Hematopoietic multipotent progenitor cell treated with erythropoietin and hydrocortisone succinate and interleukin-3 and kit ligand, for 8 days (in vitro differentiated cells): ENCODE measurements around the gene RPL3.
A peak's percentile ranks its signal among the peaks of the same experiment; 100 is the strongest.

Experiments
- DNase-seq: peaks from one replicate; pipeline ENCODE4 v3.0.0-alpha.2; 2015

RPL3 gene

DNA sequence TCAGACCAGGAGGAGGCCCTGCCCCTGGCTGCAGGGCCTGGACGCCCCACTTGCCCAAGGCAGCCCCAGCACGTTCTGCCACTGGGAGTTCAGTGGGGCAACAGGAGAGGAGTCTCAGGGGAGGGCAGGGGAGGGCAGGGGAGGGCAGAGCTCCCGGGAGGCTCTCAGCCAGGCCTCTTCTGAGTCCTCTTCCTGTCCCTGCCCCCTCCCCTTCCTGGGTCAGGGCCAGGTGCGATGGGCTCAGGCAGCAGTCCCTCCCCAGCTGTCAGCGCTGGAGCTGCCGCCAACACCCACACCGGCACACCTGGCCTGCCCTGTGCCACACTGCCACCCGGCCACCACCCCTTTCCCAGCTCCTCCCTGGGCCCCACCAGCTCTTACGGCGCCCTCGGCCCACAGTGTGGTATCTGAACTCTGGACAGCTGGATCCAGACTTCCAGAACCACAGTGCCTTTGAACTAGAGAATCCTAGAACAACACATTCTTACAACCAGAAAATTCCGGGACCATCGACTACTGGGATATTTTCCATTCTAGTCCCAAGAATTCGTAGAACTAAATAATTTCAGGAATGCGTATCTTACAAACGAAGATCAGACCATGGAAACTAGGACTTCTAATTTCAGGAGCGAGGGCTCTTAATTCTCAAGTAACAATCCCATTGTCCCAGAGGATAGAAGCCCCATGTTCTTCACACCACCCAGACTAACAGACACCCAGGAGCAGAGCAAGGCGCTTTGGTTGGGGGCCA, 21.8 kb downstream of the RPL3 start:
- no peak for DNase-seq

DNA sequence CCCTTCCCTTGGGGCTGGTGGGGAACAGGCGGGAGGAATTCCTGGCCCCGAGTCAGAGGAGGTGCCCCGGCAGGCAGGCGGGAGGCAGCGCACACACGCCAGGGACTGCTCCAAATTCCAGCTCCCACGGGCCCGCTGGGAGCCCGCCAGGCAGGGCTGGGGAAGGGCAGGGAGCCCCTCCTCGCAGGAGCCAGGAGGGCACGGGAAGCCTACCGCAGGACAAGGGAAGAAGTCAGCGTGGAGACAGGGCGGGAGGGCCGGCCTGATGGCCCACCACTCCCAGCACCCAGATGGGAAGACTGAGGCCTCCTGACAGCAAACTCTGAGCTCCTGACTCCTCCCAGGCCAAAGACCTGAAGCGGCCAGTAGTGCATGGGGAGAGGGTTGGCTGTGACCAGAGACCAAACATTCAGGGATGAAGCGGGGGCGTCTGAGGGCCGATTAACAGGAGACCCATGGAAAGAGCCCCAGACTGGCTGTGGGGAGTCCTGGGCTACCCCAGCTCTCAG, 22.4 kb downstream of the RPL3 start:
- no peak for DNase-seq

DNA sequence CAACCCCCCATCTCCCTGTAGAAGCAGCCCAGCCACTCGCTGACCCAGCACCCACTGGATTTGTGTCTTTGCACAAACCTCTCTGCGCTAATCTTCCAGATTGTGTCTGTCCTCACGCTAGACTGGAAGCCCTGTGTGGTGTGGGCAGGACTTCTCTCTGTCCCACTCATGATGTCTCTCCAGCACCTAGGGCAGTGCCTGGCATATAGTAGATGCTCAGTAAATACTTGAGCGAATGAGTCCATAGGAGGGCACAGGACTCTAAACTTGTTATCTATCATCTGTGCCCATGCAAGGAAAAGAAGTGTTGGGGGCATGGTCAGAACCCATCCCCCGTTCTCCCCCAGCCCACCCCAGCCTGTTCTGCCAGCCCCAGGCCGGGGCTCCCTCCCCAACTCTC, 22.9 kb downstream of the RPL3 start:
- DNase-seq = no peak

DNA sequence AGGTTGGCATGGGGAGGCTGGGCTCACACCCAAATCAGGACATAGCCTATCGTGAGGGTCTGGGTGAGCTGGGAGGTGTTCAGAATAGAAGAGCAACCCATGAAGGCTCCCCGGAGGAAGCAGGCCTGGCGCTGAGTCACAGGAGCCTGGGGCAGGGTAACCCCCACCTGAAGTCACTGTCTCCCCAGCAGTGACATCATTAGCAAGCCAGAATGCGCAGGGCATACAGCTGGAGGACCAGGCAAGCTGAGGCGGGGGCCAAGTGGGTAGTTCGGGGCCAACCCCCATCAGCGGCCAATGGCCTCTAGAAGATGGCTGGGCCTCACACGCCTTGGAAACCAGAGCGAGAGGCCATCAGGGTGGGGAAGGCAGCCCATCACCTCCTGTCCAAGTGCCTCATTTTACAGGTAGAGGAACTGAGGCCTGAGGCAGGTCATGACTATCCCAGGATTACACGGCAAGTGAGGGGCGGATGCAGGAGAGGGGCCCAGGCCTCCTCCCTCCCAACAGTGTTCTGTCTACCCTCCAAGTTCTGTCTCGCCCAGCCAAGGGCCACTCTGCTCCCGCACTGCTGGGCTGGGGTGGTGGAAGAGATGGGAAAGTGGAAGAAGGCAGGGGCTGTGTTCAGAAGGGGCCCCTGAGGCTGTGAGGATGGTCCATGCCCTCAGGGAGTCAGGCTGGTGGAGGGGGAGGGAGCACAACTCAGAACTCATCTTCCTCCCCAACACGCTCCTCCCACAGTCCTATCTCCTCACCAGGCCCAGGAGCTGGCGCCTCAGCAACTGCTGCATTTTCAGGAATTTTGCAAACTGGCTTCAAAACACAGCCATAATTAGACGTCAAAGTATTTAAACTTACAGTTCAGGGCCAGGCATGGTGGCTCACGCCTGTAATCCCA, 24.6 kb downstream of the RPL3 start:
- DNase-seq = no peak

DNA sequence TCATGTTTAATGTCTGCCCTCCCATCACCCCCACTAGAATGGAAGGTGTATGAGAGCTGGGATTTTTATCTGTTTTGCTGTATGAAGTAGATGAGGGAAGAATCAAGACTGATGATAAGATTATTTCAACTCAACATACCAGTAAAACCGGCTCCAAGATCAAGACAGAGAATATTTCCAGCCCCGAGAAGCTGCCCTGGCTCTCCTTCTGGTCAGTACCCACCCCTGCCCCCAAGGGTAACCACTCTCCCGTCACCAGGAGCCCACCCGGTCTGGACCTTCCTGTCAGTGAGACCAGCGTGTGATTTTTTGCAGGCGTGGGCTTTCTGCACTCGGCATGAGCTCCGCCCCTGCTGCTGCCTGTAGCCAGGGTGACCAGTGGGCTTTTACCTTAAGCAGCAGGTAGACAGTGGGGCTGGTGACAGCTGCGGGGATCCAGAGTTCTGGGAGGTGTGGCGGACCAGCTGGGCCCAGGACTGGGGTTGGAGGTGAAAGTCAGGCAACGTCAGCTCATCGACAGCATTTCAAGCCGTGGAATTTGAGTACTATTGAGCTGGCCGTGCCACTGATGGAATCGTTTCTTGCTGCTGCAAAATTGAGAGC, 25.6 kb downstream of the RPL3 start:
- no peak for DNase-seq

DNA sequence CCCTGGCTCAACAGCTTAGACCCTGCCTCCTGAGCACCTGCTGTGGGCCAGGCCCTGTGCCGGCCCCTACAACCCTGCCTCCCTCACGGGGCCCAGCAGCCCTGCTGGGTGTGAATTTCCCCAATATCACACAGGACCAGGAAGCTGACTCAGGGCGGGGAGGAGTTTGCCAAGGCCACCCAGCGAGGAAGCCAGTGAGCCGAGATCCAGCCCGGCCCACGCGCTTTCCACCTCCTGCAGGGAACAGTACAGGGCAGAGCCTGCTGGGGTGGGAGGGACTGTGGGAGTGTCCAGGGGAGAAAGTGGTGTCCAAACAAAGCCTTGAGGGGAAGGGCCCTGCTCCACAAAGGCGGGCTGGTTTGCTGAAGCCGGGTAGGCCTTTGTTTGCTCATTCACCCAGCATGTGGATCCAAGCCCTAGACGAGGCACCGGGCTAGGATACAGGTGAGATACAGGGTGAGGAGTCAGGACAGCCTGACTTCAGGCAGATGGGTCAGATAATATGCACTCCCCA, 26.8 kb downstream of the RPL3 start:
- peak; percentile 56 for DNase-seq

DNA sequence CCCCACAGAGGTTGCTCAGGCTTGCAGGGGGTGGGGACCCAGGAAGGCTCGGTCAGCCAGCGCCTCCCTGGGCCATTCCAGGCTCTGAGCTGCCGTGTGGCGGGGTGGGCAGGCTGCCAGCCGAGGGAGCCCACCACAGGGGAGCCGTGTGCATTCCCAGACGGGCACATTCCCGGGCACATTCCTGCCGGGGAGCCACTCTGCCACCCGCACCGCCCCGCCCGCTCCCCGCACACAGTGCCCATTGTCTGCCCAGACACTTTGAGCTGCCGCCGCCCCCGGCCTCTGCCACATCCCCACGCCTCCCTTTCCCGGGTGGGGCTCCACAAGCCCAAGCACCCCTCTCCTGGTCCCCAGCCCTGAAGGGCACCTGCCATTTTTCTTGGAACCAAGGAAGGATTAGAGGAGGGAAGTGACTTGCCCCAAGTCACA, 27.4 kb downstream of the RPL3 start:
- no peak for DNase-seq

DNA sequence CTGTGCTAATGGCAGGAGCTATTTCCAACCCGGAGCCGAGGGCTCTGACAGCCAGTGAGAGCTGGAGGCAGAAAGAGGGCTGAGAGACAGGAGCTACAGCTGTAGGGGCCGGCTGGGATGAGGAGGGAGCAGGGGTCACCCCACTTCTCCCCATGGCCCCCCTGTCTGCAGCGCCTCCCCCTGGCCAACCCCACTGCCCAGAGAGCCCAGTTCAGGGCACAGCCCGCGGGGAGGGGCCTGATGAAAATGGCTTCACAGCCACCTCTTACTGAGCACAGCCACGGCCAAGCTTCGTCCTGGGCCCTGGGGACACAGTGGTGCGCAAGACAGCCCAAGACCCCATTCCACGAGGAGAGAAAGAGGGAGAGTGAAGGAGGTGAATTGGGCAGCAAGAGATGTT, 27.9 kb downstream of the RPL3 start:
- no peak for DNase-seq

DNA sequence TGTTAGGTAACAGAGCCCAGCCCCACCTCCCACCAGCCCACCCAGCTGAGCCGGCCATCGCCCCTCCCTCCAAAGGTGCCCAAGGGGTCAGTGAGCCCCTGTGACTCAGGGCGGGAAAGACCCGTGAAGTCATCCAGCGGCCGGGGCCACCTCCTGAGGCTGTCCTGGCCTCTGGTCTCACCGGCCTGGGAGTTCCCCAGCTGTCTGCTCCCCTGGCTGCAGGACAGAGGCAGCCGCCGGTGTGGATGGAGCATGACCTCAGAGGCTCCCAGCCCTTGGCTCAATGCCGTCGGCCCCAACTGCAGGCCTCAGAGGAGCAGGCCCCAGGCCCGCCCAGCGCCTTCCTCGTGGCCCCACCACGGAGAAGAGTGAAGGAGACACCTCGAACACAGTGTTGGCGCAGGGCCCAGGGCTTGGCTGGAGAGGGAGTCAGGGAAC, 28.7 kb downstream of the RPL3 start:
- DNase-seq = no peak

DNA sequence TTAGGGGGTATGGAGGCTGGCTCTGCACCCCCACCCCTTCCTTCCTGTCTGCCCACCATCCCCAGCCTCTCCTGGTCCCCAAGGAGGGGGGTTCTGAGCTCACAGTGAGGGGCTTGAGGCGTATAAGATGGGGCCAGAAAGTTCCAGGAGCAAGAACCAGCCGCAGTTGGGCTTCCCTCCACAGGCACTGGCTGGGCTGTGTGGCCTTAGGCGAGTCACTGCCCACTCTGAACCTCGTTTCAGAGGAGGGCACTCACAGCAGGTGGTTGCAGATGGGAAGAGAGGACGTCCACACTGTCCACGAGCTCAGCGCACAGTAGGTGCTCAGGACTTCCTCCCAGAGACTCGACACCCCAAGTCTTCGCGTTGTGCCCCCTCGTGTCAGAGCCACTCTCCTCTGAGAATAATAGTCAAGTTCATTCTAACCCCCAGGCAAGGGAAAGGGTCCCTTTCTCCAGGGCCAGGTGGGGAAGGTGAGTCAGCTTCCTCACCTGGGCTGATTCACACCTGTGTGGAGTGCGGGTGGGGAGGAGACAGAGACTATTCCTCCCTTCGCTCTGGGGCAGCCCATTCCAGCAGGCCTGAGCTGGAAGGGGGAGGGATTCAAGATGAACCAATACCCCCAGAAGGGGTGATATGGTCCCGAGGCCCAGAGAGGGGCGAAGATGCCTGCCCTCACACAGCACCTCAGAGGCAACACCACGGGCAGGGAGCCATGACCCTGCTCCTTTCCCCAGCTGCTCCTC, 29.3 kb downstream of the RPL3 start:
- no peak for DNase-seq

DNA sequence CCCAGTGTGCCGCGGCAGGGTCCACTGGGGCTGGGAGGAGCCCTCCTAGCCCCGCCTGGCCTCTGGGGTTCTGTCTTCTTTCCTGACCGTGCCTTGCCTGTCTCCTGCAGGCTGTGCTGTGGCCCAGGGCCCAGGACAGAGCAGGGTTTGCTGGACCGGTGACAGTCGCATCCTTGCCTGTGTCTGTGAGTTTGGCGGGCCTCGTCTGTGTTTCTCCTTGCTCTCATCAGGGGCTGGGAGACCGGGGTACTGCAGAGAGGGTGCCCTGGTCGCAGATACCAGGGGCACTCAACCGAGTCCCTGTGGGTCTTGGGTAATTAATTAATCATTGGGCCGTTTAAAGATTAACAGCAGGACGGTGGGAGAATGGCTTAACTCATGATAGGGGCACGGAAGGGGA, 29.9 kb downstream of the RPL3 start:
- DNase-seq = no peak

DNA sequence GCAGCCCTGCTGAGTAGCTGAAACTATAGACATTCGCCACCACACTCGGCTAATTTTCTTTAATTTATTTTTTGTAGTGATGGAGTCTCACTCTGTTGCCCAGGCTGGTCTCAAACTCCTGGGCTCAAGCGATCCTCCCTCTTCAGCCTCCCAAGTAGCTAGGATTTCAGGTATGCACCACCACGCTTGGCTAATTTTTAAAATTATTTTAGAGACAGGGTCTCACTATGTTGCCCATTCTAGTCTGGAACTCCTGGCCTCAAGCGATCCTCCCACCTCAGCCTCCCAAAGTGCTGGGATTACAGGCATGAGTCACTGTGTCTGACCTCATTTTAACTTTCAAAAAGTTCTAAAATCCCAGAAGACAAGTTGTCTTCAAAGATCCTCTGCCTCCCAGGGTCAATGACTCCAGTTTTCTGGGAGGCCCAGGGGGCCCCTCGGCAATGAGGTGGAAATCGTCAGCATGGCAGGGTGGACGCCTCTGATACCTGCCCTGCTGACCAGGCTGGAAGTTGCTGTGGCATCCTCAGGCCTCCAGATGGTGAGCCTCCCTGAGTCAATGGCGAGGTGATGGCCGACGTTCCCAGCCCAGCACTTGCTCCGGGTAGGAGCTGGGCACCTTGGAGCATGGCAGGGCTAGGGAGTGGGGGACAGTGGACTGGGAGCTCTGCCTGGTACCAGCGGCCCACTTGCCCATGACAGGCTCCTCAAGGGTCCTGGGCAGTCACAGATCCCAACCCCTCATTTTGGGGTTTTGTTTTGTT, 31.1 kb downstream of the RPL3 start:
- no peak for DNase-seq

DNA sequence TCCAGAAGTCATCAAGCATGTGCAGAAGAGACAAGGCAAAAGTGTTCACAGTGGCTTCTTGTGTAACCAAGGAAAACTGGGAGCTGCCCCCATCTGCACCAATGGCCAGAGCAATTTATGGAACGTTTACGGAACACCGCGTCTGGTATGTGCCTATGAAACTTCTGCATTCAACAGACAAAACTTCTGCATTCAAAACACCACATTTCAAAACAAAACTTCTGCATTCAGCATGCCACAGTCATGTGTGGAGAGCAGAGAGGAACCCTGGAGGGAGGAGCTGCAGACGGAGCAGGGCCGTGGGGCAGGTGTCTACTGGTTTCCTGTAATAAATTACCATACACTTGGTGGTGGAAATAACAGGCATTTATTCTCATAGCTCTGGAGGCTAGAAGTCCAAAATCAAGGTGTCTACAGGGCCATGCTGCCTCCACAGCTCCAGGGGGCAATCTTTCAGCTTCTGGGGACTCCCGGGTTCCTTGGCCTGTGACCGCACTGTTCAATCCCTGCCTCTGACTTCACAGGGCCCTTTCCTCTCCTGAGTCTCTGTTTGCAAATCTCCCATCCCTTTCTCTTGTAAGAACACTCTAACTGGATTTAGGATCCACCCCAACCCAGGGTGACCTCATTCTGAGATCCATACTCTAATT, 32.2 kb downstream of the RPL3 start:
- DNase-seq = no peak

DNA sequence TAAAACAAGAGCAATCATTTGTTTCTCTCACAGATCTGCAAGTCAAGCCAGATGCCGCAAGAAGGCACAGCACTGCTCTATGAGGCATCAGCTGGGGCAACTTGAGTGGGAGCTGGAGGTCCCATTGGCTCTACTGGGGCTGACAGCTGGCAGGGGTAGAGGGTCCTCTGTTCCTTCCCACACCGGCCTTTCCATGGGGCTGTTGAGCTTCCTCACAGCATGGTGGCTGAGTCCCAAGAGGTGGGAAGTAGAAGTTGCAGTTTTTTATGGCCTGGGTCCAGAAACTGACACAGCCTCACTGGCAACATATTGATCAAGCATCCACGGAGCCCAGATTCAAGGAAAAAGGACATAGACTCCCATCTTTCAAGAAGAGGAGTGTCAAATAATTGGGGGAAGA, 34.4 kb downstream of the RPL3 start:
- no peak for DNase-seq

DNA sequence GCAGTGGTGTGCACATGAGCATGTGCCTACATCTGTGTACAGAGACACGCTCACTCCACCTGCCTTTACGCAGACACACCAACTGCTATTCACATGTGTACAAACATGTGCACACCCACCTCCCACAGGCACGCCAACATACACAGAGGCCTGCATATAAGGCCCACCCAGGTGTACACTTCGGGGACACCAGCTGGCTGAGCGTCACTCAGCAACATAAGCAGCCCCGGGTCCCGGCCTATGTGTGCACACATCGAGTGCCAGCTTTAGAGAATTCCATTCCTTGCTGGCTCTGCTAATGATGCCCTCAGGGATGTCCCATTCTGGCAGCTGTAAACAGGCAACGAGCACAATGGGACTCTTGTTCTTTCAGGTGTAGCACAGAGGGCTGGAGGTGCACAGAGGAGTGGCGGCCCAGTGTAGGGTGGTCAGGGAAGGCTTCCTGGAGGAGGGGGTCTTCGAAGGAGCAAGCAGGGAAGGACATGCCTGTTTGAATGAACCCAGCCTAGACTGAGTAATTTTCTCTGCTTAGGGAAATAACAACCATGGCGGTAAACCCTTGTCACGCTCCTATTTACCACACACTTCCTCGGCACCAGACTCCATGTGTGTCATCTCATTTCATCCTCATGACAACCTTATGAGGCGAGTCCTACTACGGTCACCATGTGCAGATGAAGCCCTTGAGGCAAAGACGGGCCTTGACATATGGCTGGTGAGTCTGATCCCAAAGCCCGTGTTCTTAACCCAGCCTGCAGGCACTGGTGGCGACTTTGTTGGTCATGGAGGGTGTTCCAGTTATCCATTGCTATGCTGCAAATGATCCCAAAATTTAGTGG, 35.1 kb downstream of the RPL3 start:
- no peak for DNase-seq

DNA sequence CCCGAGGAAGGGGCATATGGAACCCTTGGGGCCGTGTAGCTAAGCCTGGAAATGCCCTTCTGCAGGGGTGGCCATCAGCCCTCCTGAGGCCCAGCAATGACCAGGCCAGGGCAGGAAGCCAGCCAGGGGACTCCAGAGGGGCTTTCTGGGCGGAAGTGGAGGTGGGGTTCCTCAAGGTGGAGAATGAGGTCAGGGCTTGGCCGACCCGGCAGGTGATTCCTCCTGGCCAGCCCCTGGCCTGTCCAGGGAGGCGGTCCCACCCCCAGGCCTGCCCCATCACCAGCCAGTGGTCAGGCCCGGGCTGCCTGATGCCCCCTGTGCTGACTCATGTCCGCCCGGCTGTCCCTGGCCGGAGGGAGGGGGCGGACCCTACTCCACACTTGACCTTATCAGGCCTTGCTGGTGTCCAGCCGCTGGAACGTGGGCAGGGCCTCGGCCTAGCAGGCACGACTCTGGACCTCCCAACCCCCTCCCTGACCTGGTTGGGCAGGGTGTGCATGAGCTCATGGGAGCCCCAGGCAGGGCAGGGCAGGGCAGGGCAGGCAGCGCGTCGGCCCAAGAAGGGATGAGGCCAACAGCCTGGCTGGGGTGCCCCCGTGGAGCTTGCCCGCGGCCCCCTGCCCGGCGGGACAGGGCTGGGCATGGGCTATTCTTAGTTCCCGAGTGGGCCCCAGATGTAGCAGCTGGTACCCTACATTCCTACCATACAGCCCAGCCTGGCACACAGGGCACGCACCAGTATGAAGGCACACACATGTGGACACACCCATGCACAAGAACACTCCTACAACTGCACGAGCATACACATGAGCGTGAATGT, 35.9 kb downstream of the RPL3 start:
- DNase-seq = no peak

DNA sequence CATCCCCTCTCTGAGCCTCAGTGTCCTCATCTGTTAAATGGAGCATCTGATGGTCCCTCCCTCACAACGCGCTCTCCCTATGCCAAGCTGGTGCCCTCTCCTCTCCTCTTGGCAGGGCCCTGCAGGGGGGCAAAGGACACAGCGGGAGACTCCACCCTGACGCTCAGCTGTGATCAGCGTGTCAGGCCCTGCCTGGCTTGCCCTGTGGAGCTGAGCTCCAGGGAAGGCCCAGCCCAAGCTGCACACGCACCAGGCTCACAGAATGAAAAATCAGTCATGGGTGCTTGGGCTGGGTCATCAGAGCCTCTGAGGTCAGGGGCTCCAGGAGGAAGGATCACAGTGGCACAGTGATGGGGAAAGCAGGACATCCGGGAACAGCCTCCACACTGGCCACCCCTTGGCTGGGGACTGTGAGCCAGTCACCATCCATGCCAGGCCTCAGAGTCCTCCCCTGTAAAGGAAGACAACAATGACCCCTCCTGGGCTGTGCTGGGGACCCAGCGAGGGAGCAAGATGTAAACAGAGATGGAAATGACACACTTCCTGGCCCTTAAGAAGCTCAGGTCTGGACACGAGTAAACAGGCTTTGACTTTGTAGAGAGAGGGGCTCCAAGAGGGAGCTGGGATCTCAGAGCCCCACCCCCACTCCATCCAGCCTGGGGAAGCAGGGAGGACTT, 36.6 kb downstream of the RPL3 start:
- no peak for DNase-seq

DNA sequence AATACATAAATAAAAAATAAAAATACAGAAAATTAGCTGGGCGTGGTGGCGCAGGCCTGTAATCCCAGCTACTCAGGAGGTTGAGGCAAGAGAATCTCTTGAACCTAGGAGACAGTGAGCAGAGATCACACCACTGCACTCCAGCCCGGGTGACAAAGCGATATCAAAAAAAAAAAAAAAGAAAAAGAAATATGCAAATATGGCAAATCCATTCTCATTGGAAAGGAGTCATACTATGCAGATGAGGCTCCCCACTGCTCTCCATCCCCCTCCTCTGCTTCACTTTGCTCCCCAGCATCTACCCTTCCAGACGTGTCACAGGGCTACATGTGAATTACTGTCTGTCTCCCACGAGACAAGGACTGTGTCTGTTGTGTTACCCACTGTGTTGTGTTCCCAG, 38.3 kb downstream of the RPL3 start:
- no peak for DNase-seq

DNA sequence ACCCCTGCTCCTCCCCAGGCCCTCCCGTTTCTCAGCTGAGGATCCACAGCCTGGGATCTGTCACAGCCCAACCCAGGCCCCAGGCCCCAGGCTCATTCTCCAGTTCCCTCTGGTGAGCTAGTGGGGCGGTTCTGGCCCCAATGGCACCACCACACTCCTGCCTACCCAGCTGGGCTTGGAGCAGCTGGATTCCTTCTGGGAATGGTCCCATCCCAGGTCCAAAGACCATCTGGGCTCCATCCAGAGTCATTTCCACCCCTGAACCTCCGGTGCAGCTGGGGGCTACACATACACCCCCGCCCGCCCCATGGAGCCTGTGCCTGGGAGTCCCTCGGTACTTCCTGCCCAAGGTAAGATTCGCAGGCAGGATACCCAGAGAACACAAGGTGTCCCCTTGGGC, 39.2 kb downstream of the RPL3 start:
- no peak for DNase-seq
